T-helper 2 cell (primary cell): ENCODE data around the gene BNC1.

ENCODE experiments used
- DNase-seq, 5 experiments: peaks; one replicate each; pipeline versions ENCODE4 v3.0.0 to v3.0.0-alpha.2; 2012 to 2022
- total RNA-seq, 2 donors: gene quantifications; one replicate each; lab custom pipeline; 2026; lab: John Stamatoyannopoulos, UW

Gene BNC1, protein sequence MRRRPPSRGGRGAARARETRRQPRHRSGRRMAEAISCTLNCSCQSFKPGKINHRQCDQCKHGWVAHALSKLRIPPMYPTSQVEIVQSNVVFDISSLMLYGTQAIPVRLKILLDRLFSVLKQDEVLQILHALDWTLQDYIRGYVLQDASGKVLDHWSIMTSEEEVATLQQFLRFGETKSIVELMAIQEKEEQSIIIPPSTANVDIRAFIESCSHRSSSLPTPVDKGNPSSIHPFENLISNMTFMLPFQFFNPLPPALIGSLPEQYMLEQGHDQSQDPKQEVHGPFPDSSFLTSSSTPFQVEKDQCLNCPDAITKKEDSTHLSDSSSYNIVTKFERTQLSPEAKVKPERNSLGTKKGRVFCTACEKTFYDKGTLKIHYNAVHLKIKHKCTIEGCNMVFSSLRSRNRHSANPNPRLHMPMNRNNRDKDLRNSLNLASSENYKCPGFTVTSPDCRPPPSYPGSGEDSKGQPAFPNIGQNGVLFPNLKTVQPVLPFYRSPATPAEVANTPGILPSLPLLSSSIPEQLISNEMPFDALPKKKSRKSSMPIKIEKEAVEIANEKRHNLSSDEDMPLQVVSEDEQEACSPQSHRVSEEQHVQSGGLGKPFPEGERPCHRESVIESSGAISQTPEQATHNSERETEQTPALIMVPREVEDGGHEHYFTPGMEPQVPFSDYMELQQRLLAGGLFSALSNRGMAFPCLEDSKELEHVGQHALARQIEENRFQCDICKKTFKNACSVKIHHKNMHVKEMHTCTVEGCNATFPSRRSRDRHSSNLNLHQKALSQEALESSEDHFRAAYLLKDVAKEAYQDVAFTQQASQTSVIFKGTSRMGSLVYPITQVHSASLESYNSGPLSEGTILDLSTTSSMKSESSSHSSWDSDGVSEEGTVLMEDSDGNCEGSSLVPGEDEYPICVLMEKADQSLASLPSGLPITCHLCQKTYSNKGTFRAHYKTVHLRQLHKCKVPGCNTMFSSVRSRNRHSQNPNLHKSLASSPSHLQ
- 0 reads per million in 2 donors for total RNA-seq

DNA sequence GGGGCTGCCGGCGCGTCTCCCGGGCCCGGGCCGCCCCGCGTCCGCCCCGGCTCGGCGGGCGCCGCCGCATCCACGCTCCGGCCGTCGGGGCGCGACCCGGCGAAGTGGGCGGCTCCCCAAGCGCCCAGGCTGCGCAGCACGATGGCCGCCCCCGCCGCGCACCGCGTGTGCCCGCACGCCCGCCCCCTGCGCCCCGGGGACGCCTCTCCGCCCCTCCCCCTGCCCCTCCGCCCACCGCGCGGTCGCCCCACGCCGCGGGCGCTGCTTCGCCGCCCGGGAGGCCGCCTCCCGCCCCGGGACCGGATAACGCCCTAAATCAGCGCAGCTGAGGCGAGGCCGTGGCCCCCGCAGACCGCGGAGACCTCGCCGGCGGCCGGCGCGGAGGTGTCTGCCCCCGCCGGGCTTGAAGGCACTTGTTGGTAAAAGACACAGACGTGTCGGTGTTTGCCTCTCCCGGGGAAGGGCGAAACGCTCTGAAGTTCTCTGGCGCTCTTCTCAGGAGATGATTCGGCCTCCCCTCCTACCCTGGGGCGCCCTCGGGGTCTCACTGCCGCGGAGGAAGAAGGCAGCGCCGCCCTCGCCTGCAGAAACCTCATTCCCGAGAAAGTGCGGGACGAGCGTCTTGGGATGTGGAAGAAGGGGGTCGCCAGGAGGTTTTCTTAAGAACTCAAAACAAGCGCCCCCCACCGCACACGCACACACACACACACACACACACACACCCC is at the start of gene BNC1:
TSS of gene BNC1 (minus strand) at position 106 of the 725 bp plus-strand sequence. CDS start at position 70, 36 bp downstream.
- DNase-seq = no peak

DNA sequence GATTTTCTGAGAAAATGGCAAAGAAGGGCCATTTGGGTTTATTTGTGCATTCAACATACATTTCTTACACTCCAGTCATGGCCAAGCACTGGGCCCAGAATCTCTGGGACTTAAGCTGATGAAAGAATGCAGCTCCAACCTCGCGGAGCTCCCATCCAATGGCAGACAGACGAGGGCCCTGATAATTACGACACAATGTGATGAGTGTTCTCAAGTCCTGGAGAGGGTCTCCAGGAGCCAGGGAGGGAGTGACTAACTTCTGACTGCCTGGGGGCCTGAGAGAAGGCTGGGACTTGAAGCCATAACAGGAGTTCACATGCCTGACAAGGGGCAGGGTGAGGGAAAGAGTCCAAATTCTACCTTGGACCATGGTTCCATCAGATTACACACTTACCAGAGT is 42.6 kb upstream of the BNC1 start:
- no peak for DNase-seq

DNA sequence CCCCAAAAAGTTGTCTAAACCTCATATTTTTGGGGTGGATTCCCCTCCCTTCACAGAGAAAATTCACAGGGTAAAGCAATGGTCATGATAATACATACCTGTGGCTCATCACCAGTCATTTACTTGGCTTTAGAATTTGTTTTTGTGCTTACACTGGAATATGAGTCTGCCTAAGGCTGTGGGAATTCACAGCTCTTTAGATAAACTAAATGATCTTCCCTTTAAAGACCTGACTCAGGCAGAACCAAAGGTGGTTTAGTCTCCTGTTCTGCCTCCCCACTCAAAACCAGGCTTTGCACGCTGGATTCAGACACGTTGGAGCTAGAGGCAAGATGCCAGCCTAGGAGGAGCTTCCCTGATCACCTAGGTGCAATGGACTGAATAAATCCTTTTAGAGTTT is 40.3 kb upstream of the BNC1 start:
- no peak for DNase-seq

DNA sequence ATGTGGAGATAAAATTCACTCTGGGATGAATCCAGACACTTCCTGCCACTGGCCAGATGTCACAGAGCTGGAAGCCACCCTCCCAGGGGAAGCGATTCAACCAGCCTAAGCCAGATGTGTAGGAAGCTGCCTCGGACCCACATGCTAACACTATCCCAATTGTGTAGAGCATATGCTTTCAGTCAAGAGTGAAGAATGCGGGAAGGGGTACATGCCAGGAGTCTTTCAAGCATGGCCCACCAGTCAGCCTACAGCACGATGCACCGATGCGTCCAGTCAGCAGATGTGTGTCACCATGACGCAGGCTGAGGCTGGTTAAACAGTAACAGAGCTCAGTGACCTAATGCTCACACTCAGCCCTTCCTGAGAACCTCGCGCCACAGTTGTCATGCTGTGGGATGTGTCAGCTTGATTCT is 38.8 kb upstream of the BNC1 start:
- no peak for DNase-seq

DNA sequence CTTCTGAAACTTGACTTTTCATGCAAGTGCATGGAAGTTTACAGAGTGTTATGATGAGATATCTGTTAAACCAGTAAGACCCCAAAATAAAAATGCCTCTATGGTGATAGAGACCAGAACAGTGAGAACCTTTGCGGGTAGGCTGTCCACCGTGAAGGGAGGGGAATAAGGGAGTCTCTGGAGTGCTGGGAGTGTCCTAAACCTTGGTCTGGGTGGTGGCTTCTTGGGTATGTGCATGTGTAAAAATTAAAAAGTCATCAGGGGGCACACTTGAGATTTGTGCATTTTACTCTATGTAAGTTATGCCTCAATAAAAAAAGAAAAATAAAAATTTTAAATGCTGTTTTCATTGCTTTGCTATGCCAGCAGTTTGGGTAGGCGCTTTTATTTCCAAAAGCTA is 38.2 kb upstream of the BNC1 start:
- no peak for DNase-seq

DNA sequence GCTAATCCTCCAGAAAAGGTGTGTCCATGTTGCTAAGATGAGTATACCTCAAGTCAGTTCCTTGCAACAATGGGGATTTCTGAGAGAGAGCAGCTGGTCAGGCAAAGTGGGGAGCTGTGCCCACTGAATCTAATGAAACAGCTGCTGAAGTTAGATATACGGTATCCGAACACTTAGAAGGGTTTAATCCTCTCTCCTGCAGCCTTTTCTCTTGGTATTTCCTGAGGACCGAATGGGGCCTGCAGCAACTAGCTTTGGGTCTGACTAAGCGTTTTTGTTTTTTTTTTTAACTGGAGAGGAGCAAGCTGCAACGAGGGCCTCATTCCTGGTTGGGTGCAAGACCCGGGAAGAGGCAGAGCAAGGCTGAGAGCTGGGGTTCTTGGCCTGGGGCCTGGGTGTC is 37.6 kb upstream of the BNC1 start:
- DNase-seq = no peak

DNA sequence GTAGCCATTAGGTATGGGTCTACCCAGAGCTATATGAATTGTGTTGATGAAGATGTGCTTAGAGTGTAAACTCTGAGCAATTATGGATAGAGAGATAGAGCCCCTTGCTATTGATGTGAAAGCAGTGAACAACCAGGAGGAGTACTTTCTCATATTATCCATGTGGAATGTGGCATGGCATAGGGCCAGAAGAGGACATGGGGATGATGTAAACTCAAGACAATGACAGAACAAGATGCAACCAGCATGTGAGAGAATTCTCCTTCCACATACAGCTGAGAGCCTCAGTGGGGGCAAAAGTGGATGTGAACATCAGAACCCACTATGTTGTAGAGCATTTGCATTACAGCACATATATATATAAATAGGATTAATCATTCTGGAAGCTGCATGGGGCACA is 36.4 kb upstream of the BNC1 start:
- no peak for DNase-seq

DNA sequence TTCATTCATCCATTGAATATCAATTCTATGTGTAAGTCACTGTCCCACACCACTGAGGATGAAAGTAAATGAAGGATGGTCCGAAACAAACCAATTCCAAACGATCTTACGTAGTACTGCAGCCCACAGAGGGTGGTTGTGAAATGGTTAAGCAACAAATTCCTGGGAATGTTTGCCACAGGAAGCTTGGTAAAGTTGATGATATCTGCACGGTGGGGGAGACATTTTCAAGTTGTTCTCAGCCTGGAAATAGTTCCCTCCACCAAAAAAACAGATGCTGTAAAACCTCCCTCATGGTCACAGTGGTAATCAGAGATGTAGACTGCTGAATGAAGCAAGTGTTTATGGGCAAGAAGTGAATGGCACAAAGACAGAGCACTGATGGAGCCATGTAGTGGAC is 35.9 kb upstream of the BNC1 start:
- DNase-seq = no peak

DNA sequence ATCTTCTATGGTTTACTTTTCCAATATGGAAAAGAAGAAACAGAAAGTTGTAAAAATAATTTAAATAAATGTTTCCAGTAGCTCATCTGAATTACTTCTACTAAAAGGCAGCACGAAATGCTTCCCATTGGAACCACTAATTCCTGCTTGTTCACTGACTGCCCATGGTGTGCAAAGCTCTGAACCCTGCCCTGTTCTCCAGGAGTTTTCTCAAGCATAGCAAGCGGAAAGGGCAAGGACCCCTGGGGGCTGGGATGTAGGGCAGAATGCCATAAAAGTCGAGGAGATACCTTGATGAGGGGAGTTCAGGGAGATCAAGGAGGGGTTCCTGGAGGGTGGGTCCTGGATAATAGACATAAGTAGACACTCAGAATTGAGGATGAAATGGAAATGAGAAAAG is 35.3 kb upstream of the BNC1 start:
- DNase-seq = no peak

DNA sequence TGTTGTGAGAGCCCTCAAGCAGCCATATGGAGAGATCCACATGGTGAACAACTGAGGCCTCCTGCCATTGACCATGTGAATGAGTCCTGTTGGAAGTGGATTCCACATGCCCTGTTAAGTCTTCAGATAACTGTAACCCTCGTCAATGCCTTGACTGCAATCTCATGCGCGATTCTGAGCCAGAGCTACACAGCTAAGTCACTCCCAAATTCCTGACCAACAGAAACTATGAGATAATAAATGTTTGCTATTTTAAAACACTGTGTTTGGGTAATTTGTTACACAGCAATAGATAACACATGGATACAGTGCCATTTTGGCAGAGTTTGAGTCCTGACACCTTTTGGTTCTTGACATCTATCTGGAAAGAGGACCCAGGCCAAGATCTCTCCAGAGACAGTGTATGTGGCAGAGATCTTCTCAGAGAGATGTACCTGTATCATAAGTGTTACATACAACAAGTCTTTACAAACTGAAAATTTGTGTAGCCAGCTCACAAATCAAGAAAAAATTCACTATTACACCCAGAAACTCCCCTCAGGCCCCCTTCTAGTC is 34.5 kb upstream of the BNC1 start:
- DNase-seq = no peak

DNA sequence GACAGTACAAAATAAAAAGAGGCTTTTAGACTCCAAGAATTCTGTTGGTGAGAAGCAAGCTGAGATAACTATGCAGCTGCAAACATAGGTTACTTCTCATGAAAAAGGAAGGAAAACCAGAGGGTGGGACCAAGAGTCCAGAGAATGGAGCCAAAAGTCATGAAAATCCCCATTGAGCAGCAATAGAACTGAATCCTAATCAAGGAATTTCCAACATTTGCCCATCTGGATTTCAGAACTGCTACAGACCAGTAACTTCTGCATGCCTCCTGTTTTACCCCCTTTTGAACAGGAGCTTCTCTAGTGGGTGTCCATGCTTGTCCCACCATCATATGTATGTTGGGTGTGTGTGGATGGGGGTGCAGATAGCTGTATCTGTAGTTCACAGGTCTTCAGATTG is 33.6 kb upstream of the BNC1 start:
- DNase-seq = no peak

DNA sequence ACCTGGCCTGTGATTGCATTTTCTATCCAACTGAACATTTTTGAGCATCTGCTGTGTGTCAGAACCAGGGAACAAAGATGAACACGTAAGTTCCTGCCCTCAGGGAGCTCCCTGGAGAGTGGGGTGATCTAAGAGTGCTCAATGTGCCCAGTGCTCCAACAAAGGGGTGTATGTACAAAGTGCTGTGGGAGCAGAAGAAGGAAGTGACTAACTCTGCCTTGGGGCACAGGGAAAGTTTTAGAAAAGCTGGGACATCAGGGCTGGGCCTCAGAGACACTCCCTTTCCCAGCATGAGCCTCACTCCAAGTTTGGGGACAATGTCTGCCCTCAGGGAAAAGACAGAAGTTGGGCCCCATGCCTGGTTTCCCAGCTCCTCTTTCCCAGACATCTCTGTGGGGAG is 27.6 kb upstream of the BNC1 start:
- DNase-seq = no peak

DNA sequence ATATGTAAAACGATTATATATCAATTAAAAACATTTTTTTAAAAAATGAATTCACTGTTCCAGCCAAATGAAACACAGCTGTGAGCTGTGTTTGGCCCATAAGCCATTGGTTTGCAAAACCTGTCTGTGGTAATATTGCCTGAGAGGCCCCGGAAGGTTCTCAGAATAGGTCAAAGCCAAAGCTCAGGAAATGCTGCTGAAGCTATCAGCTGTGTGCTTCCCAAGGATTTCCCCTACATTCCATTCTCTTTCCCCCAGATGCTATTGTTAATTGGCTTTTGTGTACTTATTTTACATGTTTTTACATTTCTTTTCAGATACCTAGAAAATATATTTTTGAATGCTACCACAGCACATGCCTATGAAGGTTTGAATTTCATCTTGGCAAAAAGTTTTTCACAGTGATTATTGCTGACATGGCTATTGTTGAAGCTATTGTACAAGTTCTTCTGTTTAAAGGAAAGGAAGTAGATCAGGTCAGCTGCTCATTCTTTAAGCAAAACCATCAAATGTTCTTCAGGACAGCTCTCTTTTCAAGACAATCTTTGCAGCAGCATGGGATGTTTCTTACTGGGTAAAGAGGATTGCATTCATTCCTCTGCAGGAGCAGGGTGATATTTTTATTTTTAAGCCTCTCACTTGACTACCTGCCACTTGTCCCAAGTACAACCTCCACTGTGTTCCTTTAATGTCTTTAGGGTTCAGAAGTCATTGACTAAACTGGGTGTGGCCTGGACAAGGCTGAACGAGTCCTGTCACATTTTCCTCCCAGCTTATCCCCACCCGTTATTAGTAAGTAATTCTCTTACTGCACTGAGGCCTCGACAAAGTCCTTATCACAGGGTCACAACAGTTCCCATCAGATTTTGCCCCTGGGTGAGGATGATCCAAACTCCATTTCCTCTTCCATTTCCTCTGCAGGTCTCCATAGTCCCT is 26.3 kb upstream of the BNC1 start:
- no peak for DNase-seq

DNA sequence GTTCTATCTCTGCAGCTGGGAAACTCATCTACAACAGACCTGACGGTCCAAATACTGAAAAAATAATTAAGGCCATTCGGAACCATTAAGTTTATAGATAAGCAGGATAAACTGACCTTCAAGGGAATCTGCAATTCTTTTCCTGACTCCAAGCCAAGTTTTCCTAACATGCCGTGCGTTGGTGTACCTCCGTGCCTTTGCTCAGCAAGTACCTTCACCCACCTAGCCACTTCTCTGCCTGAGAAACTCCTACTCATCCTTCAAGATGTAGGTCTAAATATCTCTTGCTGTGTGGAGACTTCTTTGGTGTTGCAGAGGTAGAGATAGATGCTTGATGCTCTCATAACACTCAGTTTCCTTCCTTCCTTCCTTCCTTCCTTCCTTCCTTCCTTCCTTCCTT is 24.2 kb upstream of the BNC1 start:
- DNase-seq = no peak

DNA sequence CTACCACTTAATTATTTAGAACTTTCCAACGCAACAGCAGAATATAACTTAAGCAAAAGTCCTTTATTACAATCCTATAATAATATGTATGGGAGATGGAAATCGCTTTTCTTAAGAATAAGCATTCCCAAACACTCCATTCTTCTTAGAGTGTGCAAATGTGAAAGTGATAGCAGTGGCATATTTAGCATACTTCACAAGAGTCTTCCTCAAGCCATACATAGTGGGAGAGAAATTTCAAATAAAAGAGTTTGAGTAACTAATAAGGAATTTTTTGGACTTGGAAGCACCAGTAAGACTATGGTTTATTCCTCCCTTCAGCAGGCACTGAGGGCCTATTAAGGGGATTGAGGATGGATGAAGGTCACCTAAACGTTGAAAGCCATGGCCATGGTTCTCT is 22.1 kb upstream of the BNC1 start:
- DNase-seq = no peak

DNA sequence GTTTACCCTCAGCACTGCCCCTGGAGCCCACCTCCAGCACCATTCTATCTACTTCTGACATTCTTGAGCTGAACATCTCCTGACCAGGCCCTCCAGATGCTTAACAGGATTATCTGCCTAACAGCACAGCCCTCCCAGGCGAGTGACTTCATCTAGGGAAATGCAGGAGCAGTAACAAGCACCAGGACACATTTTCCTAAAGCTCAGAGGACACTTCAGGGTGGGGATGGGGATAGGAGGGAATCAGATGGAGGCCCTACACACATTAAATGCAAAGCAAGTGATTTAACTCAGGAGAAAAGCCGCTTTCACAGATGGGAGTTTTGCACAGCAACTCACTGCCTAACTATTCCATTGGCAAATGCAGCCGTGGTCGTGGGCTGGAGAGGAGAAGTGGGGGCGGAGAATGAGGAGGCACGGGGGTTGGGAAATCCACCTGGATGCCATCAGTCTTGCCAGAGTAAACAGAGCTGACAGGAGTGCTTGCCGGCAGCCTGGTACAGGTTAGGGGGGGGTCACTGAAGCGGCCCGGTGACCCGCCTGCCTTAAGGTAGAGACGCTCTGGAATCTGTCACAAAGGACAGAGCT is 21.3 kb upstream of the BNC1 start:
- DNase-seq = no peak

DNA sequence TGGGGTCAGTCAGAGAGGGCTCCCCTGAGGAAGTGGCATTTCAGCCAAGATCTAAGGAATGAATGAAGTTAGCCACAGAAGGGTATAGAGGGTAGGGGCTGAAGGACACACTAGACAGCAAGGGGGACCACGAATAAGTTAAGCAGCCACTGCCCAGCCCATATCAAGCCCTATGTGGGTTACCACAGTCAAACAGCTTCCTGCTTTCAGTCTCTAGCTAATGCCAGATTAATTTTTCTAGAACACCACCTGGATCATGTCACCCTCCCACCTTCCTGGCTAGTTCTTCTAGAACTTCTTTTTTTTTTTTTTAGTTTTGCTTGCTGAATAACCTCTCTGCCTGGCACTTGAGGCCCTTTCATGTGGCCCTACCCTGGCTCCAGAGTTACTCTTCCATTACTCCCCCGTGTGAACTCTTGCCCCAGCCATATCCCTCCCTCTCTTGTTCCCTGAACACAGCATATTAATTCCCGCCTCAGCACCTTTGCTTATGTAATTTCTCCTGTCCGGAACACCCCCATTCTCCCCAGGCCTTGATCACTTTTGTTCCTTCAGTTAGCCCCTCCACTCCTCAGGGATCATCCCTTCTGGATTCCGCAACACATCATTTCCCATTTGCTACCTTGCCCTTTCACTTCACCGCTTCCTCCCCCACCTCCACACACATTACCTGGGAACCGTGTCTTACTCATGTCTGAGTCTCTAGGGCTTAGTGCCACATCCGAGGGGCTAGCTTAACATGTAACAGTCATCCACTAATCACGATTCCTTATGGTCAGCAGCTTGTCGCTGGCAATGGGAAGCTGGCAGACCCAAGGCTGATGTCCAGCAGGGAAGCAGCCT is 20.6 kb upstream of the BNC1 start:
- no peak for DNase-seq

DNA sequence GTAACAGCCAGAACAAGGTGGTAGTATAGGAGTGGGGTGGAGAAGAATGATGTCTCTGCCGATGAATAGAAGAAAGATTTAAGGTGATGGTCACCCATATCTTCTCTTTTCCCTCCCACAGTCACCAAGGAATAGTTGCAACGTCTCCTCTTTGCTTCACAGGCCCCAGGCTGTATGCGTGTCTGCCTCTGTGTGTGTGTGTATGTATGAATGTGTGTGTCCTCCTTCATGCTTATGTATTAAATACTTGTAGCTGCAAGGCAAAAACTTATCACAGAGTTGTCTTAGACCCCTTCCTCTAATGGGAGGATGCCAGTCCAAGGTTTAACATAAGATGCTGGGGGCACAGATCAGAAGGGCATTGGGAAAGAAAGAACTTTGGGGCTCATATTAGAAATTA is 19.1 kb upstream of the BNC1 start:
- no peak for DNase-seq

DNA sequence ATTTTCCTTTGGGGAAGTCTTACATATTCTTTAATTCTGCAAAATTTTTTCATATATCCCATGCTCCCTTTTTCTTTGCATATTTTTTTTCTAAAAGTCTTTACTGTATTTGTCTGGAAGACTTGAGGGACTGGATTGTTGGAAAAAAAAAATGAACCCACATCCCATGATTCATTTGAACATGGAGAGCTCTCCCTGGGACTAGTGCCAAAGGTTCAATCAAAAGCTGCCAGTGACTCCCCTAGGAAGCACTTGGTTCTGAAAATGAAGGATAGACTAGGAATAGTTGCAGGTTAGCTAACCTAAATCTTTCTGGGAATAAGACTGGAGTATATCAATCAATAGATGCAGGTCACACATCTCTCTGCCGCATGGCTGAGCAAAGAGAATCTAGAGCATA is 16.4 kb upstream of the BNC1 start:
- no peak for DNase-seq

DNA sequence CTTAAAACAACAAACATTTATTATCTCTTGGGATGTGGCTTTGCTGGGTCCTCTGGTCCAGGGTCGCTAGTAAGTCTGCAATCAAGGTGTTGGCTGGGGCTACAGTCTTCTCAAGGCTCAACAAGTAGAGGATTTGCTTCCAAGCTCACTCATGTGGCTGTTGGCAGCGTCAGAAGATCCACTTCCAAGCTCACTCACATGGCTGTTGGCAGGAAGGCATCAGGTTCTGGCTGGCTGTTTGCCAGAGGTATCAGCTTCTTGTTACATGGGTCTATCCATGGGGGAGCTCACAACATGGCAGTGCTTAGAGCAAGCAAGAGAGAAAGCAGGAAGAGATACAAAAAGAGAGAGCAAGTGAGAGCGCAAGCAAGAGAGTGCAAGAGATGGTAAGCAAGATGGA is 15.0 kb upstream of the BNC1 start:
- no peak for DNase-seq
